NT2/D1 (cell line): ENCODE data around the gene BNC2.

Experiments used
- SUZ12 ChIP-seq: IDR thresholded peaks from 2 replicates; pipeline ENCODE4 v1.6.1; 2011; ENCODE audit not compliant: insufficient read length, insufficient read depth; ENCODE audit errors: extremely low read depth
- YY1 ChIP-seq: IDR thresholded peaks from 2 replicates; pipeline ENCODE4 v1.6.1; 2011; ENCODE audit not compliant: insufficient read length, insufficient read depth
- ZNF274 ChIP-seq: IDR thresholded peaks from 2 replicates; pipeline ENCODE4 v1.6.1; 2011; ENCODE audit warnings: mild to moderate bottlenecking, low read depth, low read length

DNA sequence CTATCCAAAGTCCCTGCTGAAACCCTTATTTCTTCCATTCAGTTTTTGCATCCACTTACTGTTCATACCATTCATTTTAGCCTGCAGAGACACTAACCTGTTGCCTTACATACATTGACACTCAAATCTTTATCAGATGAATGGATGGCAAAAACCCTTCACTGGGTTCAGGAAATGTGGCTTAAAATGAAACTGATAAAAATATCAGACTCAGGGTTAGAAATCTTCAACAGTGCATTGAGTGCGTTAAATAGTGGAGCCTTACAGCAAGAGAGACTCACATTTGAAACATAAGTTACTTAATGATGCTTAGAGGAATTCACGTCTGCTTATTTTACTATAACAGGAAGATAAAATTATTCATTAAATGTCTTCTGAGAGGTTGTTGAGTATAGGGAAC lies 28.0 kb upstream of the BNC2 start:
- TF ChIP-seq YY1 (no peak), ZNF274 (no peak), SUZ12 (no peak)
